ENCODE measurements around the gene CCNG1. TPM values are rescaled to one million over a fixed set of nuclear protein-coding genes. Genes with fewer than 3 reads are reported as not detected.

The CCNG1 gene
- total and polyA plus RNA-seq, 4 donors: 31.2 to 130 (median 64.5) TPM

- ATAC-seq (ENCODE audit: insufficient read depth, low FRiP score) (no peak), DNase-seq (no peak)
- H3K9ac ChIP-seq (ENCODE audit: insufficient read depth in 1 of 2, low read length in 2 of 2): no peak overlapping the region
- no peaks in the 10 kb centered on the region for H3K9me3 ChIP-seq (ENCODE audit: control insufficient read depth in 4 of 4, insufficient read depth in 3 of 4, low read length in 3 of 4)
- TF ChIP-seq CTCF (IDR thresholded peaks at IDR 0.05; ENCODE audit: control extremely low read depth, extremely low read depth): no peak
- H3K36me3 ChIP-seq (ENCODE audit: control insufficient read depth in 4 of 4, insufficient read depth in 4 of 4, low read length in 4 of 4): no peaks in the 10 kb centered on the region
- whole genome bisulfite sequencing, 2 donors: 76 to 79% methylated on average over 10 of the region's 10 CpGs
- no peak overlapping the region for H3K27ac ChIP-seq (ENCODE audit: low read depth in 1 of 2, low read length in 1 of 2)
- H3K4me1 ChIP-seq (ENCODE audit: control insufficient read depth in 5 of 5, insufficient read depth in 5 of 5, low read length in 5 of 5): peaks cover 0 to 5% (median 0%) of the 10 kb centered on the region in 5 donors
- no peak overlapping the region for H3K4me3 ChIP-seq
- H3K27me3 ChIP-seq (ENCODE audit: control insufficient read depth in 3 of 3, insufficient read depth in 3 of 3, low read length in 2 of 3): peaks cover 0 to 2% (median 0%) of the 10 kb centered on the region in 3 donors
Observed at GRCh38 chr5:163404364-163405173, 32.8 kb upstream of the CCNG1 start.

- H3K4me1 ChIP-seq (ENCODE audit: control insufficient read depth in 5 of 5, insufficient read depth in 5 of 5, low read length in 5 of 5): peaks cover 0 to 5% (median 0%) of the 10 kb centered on the region in 5 donors
- no peak overlapping the region for H3K4me3 ChIP-seq
- H3K27me3 ChIP-seq (ENCODE audit: control insufficient read depth in 3 of 3, insufficient read depth in 3 of 3, low read length in 2 of 3): peaks cover 0 to 2% (median 0%) of the 10 kb centered on the region in 3 donors
- no peak for DNase-seq
- no peaks in the 10 kb centered on the region for H3K36me3 ChIP-seq (ENCODE audit: control insufficient read depth in 4 of 4, insufficient read depth in 4 of 4, low read length in 4 of 4)
- no peak for ATAC-seq (ENCODE audit: insufficient read depth, low FRiP score)
- H3K27ac ChIP-seq (ENCODE audit: low read depth in 1 of 2, low read length in 1 of 2): no peak overlapping the region
- TF ChIP-seq CTCF (IDR thresholded peaks at IDR 0.05; ENCODE audit: control extremely low read depth, extremely low read depth): no peak
- no peaks in the 10 kb centered on the region for H3K9me3 ChIP-seq (ENCODE audit: control insufficient read depth in 4 of 4, insufficient read depth in 3 of 4, low read length in 3 of 4)
- no peak overlapping the region for H3K9ac ChIP-seq (ENCODE audit: insufficient read depth in 1 of 2, low read length in 2 of 2)
- WGBS, 2 donors: 15 to 42% methylated on average over 2 of the region's 2 CpGs
Observed at GRCh38 chr5:163407034-163407655, 30.2 kb upstream of the CCNG1 start.

GRCh38 chr5:163408311-163408923 lies 29.0 kb upstream of the CCNG1 start:
- peak; percentile 77 for ATAC-seq (ENCODE audit: insufficient read depth, low FRiP score)
- Histone ChIP-seq H3K9me3 (ENCODE audit: control insufficient read depth in 4 of 4, insufficient read depth in 3 of 4, low read length in 3 of 4) (no peaks in the 10 kb centered on the region), H3K4me1 (ENCODE audit: control insufficient read depth in 5 of 5, insufficient read depth in 5 of 5, low read length in 5 of 5) (peaks cover 0 to 5% (median 0%) of the 10 kb centered on the region in 5 donors), H3K9ac (ENCODE audit: insufficient read depth in 1 of 2, low read length in 2 of 2) (no peak overlapping the region), H3K4me3 (no peak overlapping the region), H3K27me3 (ENCODE audit: control insufficient read depth in 3 of 3, insufficient read depth in 3 of 3, low read length in 2 of 3) (peaks cover 0 to 2% (median 0%) of the 10 kb centered on the region in 3 donors), H3K27ac (ENCODE audit: low read depth in 1 of 2, low read length in 1 of 2) (no peak overlapping the region), H3K36me3 (ENCODE audit: control insufficient read depth in 4 of 4, insufficient read depth in 4 of 4, low read length in 4 of 4) (no peaks in the 10 kb centered on the region)
- TF ChIP-seq CTCF (IDR thresholded peaks at IDR 0.05; ENCODE audit: control extremely low read depth, extremely low read depth): peak; percentile 64
- WGBS, 2 donors: 8 to 14% methylated on average over 9 of the region's 9 CpGs
- peak; percentile 57 to 83 (median 76) for DNase-seq
